ENCODE measurements around the gene ACOT11.

The ACOT11 gene

DNA sequence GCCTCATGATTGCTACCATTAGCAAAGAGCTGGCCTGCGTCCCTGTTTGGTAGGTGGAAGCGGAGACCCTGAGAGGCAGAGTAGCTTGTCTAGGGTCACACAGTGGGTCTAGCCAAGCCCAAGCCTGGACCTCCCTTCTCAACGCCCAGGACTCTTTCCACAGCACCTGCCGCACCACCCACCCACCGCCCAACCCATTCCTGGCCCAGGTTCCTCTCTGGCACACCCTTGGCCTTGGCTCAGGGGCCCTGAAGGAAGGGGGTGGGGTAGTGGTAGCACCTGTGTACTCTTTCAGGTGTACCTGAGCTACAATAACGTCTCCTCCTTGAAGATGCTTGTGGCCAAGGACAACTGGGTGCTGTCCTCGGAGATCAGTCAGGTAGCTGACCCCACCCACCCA is 56.0 kb downstream of the ACOT11 start:
- Histone ChIP-seq H3K9me3 (replicated peaks; ENCODE audit: insufficient read depth, low read length) (no peaks in the 10 kb centered on the region), H4K20me1 (ENCODE audit: insufficient read depth, low read length) (no peaks in the 10 kb centered on the region), H3K27me3 (replicated peaks; ENCODE audit: insufficient read depth, low read length) (no peaks in the 10 kb centered on the region), H3K79me2 (ENCODE audit: low read length) (no peaks in the 10 kb centered on the region), H3K9ac (ENCODE audit: low read length) (no peak overlapping the region), H3K4me2 (ENCODE audit: low read depth, low read length) (no peak overlapping the region), H3K4me1 (ENCODE audit: low read length) (peaks cover 13% of the 10 kb centered on the region), H3K9me2 (replicated peaks; ENCODE audit: insufficient read depth, low read length) (no peaks in the 10 kb centered on the region), H3K27ac (ENCODE audit: low read length) (peak overlapping the region; percentile 24; the same call in 1 of the 2 replicates), H2AFZ (ENCODE audit: low read length) (no peak overlapping the region), H3F3A (ENCODE audit: insufficient read depth, low read length) (peaks cover 5% of the 10 kb centered on the region; the same call in 1 of the 2 replicates), H3K36me3 (replicated peaks; ENCODE audit: insufficient read depth, low read length) (no peaks in the 10 kb centered on the region), H3K4me3 (ENCODE audit: low read length) (no peak overlapping the region)
- no peak for TF ChIP-seq CTCF (IDR thresholded peaks at IDR 0.05; ENCODE audit: low read length)
- no peak for TF ChIP-seq EZH2phosphoT487 (IDR thresholded peaks at IDR 0.05; ENCODE audit: low read length)
- no peak for TF ChIP-seq EZH2 (optimal IDR thresholded peaks at IDR 0.05; ENCODE audit: low read depth, low read length)
- no peak for DNase-seq

- DNase-seq, result peak; percentile 83
- Histone ChIP-seq H3K4me2 (ENCODE audit: low read depth, low read length) (peak overlapping the region; percentile 32; the same call in 1 of the 2 replicates), H3F3A (ENCODE audit: insufficient read depth, low read length) (peaks cover 5% of the 10 kb centered on the region; the same call in 1 of the 2 replicates), H3K27me3 (replicated peaks; ENCODE audit: insufficient read depth, low read length) (no peaks in the 10 kb centered on the region), H3K9me2 (replicated peaks; ENCODE audit: insufficient read depth, low read length) (no peaks in the 10 kb centered on the region), H3K36me3 (replicated peaks; ENCODE audit: insufficient read depth, low read length) (no peaks in the 10 kb centered on the region), H4K20me1 (ENCODE audit: insufficient read depth, low read length) (no peaks in the 10 kb centered on the region), H2AFZ (ENCODE audit: low read length) (peak overlapping the region; percentile 70; the same call in 1 of the 2 replicates), H3K9me3 (replicated peaks; ENCODE audit: insufficient read depth, low read length) (no peaks in the 10 kb centered on the region), H3K79me2 (ENCODE audit: low read length) (no peaks in the 10 kb centered on the region), H3K9ac (ENCODE audit: low read length) (no peak overlapping the region), H3K27ac (ENCODE audit: low read length) (peak overlapping the region; percentile 24; the same call in 1 of the 2 replicates), H3K4me3 (ENCODE audit: low read length) (no peak overlapping the region), H3K4me1 (ENCODE audit: low read length) (peaks cover 13% of the 10 kb centered on the region)
- TF ChIP-seq EZH2 (optimal IDR thresholded peaks at IDR 0.05; ENCODE audit: low read depth, low read length) (no peak), EZH2phosphoT487 (IDR thresholded peaks at IDR 0.05; ENCODE audit: low read length) (no peak), CTCF (IDR thresholded peaks at IDR 0.05; ENCODE audit: low read length) (no peak)
These were observed 56.7 kb downstream of the ACOT11 start for GRCh38 chr1:54604572-54605370.

- H3K27ac ChIP-seq (ENCODE audit: low read length), result no peak overlapping the region
- H3K36me3 ChIP-seq (replicated peaks; ENCODE audit: insufficient read depth, low read length), result no peaks in the 10 kb centered on the region
- no peak overlapping the region for H3K9ac ChIP-seq (ENCODE audit: low read length)
- no peaks in the 10 kb centered on the region for H3K9me2 ChIP-seq (replicated peaks; ENCODE audit: insufficient read depth, low read length)
- no peaks in the 10 kb centered on the region for H4K20me1 ChIP-seq (ENCODE audit: insufficient read depth, low read length)
- H3K27me3 ChIP-seq (replicated peaks; ENCODE audit: insufficient read depth, low read length), result no peaks in the 10 kb centered on the region
- H3K79me2 ChIP-seq (ENCODE audit: low read length), result no peaks in the 10 kb centered on the region
- no peak overlapping the region for H3K4me2 ChIP-seq (ENCODE audit: low read depth, low read length)
- H2AFZ ChIP-seq (ENCODE audit: low read length), result no peak overlapping the region
- TF ChIP-seq EZH2 (optimal IDR thresholded peaks at IDR 0.05; ENCODE audit: low read depth, low read length) (no peak), EZH2phosphoT487 (IDR thresholded peaks at IDR 0.05; ENCODE audit: low read length) (no peak), CTCF (IDR thresholded peaks at IDR 0.05; ENCODE audit: low read length) (no peak)
- peaks cover 5% of the 10 kb centered on the region; the same call in 1 of the 2 replicates for H3F3A ChIP-seq (ENCODE audit: insufficient read depth, low read length)
- H3K4me3 ChIP-seq (ENCODE audit: low read length), result no peak overlapping the region
- no peaks in the 10 kb centered on the region for H3K9me3 ChIP-seq (replicated peaks; ENCODE audit: insufficient read depth, low read length)
- no peak for DNase-seq
- H3K4me1 ChIP-seq (ENCODE audit: low read length), result peaks cover 13% of the 10 kb centered on the region
These were observed 58.3 kb downstream of the ACOT11 start for GRCh38 chr1:54606096-54606989.

All from MM.1S (cell line).